HCT116 (cell line): ENCODE results near the gene ZYX. TPM values are rescaled to one million over a fixed set of nuclear protein-coding genes. Genes with fewer than 3 reads are reported as not detected.

Experiments used
- ATAC-seq: fragments of 200-7000 bp; cut with Tn5 transposase; 2 replicates; pipeline ENCODE4 v1.9.1; 2020; ENCODE audit warnings: mild to moderate bottlenecking, moderate library complexity
- BruUV-seq: library from RNA; stranded (reverse); fragments of 400-500 nt; replicated peaks from 2 replicates; lab custom pipeline; 2021; lab: Mats Ljungman, UMichigan
- CTCF ChIA-PET: fragments of 300-600 bp; sonication (Branson Sonifier 250); formaldehyde crosslinking; loops from one replicate; lab custom pipeline; 2021; ENCODE audit warnings: antibody characterized with exemption; lab: Charles Lee
- POLR2A ChIA-PET: fragments of 300-600, 350-600 bp; sonication (Branson Sonifier 250); formaldehyde crosslinking; loops from one replicate; lab custom pipeline; 2021; ENCODE audit warnings: antibody characterized with exemption; lab: Charles Lee
- RAD21 ChIA-PET, 2 experiments: fragments of 300-600 bp; sonication (Branson Sonifier 250); formaldehyde crosslinking; loops; one replicate each; lab custom pipeline; 2023; ENCODE audit warnings: low total read pairs in 2 of 2; ENCODE audit not compliant: uncharacterized antibody in 2 of 2, unreplicated experiment in 2 of 2, low non-redundant PET in 1 of 2; lab: Charles Lee
- DNase-seq: peaks from one replicate; pipeline ENCODE4 v3.0.0-alpha.2; 2010; ENCODE audit warnings: low read depth, low spot score
- H2AFZ ChIP-seq: fragments of 200-600 bp; shearing (Covaris generic), sonication (generic); 2 replicates; pipeline ENCODE4 v1.6.1; 2017; ENCODE audit warnings: low read depth, mixed run types, mixed read lengths, antibody characterized with exemption, low read length; ENCODE audit not compliant: poor library complexity, severe bottlenecking
- H3K27ac ChIP-seq: 2 replicates; pipeline ENCODE4 v1.5.1; 2012; ENCODE audit warnings: low read depth, low read length
- H3K27me3 ChIP-seq: fragments of 200-600 bp; sonication (generic); 2 replicates; pipeline ENCODE4 v1.6.1; 2016; ENCODE audit warnings: mixed run types, low read length, mixed read lengths; ENCODE audit not compliant: insufficient read depth
- H3K36me3 ChIP-seq, 2 experiments: fragments of 200-500 bp in 1 of 2; fragments of 200-600 bp in 1 of 2; sonication (Bioruptor generic) in 1 of 2; sonication (generic) in 1 of 2; 2 replicates each; pipeline versions ENCODE4 v1.5.1 to v1.6.1; 2014 to 2016; ENCODE audit warnings: low read length in 2 of 2, inconsistent platforms in 1 of 2, mixed read lengths in 1 of 2, mixed run types in 1 of 2; ENCODE audit not compliant: insufficient read depth in 2 of 2, control insufficient read depth in 1 of 2
- H3K4me1 ChIP-seq, 2 experiments: fragments of 200-600 bp in 1 of 2; sonication (generic) in 1 of 2; 2 replicates each; pipeline versions ENCODE4 v1.5.1 to v1.6.1; 2012 to 2017; ENCODE audit warnings: low read length in 2 of 2, inconsistent platforms in 1 of 2, mild to moderate bottlenecking in 1 of 2, mixed read lengths in 1 of 2, mixed run types in 1 of 2, moderate library complexity in 1 of 2; ENCODE audit not compliant: insufficient read depth in 2 of 2, control insufficient read depth in 1 of 2
- H3K4me2 ChIP-seq: fragments of 200-600 bp; sonication (generic); 2 replicates; pipeline ENCODE4 v1.6.1; 2017; ENCODE audit warnings: mixed run types, low read length, mixed read lengths
- H3K4me3 ChIP-seq, 2 experiments: fragments of 200-600 bp in 1 of 2; sonication (generic) in 1 of 2; replicated peaks in 1 of 2; 2 replicates each; pipeline ENCODE4 v1.5.1; 2011 to 2016; ENCODE audit warnings: low read length in 2 of 2, control low read depth in 1 of 2, low read depth in 1 of 2, mild to moderate bottlenecking in 1 of 2, mixed read lengths in 1 of 2, mixed run types in 1 of 2
- H3K79me2 ChIP-seq: fragments of 200-600 bp; sonication (generic); 2 replicates; pipeline ENCODE4 v1.6.1; 2017; ENCODE audit warnings: mild to moderate bottlenecking, mixed run types, low read length, moderate library complexity, mixed read lengths; ENCODE audit not compliant: insufficient read depth
- H3K9ac ChIP-seq: fragments of 200-600 bp; sonication (generic); 2 replicates; pipeline ENCODE4 v1.6.1; 2016; ENCODE audit warnings: low read length, mixed read lengths
- H3K9me2 ChIP-seq: fragments of 200-600 bp; sonication (generic), shearing (Covaris generic); 2 replicates; pipeline ENCODE4 v1.6.1; 2017; ENCODE audit warnings: mixed run types, mild to moderate bottlenecking, moderate library complexity; ENCODE audit not compliant: insufficient read depth
- H3K9me3 ChIP-seq, 2 experiments: fragments of 200-500 bp in 1 of 2; fragments of 200-600 bp in 1 of 2; sonication (Bioruptor generic) in 1 of 2; sonication (generic) in 1 of 2; 2 replicates each; pipeline ENCODE4 v1.6.1; 2014 to 2017; ENCODE audit warnings: low read length in 2 of 2, mixed read lengths in 2 of 2, inconsistent platforms in 1 of 2, low read depth in 1 of 2, mild to moderate bottlenecking in 1 of 2, mixed run types in 1 of 2, moderate library complexity in 1 of 2; ENCODE audit not compliant: control insufficient read depth in 1 of 2, insufficient read depth in 1 of 2
- H4K20me1 ChIP-seq: fragments of 200-600 bp; sonication (generic), shearing (Covaris generic); 2 replicates; pipeline ENCODE4 v1.6.1; 2017; ENCODE audit warnings: mixed run types, mild to moderate bottlenecking, moderate library complexity; ENCODE audit not compliant: insufficient read depth
- CBX3 ChIP-seq: IDR thresholded peaks from 2 replicates; pipeline ENCODE4 v1.6.1; 2012; ENCODE audit warnings: low read depth
- EGR1 ChIP-seq: IDR thresholded peaks from 2 replicates; pipeline ENCODE4 v1.6.1; 2012; ENCODE audit warnings: low read depth
- ELF1 ChIP-seq: IDR thresholded peaks from 2 replicates; pipeline ENCODE4 v1.6.1; 2012; ENCODE audit warnings: low read depth, borderline replicate concordance
- EZH2phosphoT487 ChIP-seq: fragments of 200-600 bp; IDR thresholded peaks from 2 replicates; pipeline ENCODE4 v1.6.1; 2018; ENCODE audit warnings: antibody characterized with exemption, borderline replicate concordance
- JUND ChIP-seq: IDR thresholded peaks from 2 replicates; pipeline ENCODE4 v1.6.1; 2012
- POLR2AphosphoS5 ChIP-seq: IDR thresholded peaks from 2 replicates; pipeline ENCODE4 v1.6.1; 2011; ENCODE audit warnings: mild to moderate bottlenecking, low read depth, low read length, moderate library complexity
- RAD21 ChIP-seq: IDR thresholded peaks from 2 replicates; pipeline ENCODE4 v1.6.1; 2012; ENCODE audit warnings: low read depth, mild to moderate bottlenecking
- SIN3A ChIP-seq: IDR thresholded peaks from 2 replicates; pipeline ENCODE4 v1.6.1; 2012; ENCODE audit warnings: low read depth
- SP1 ChIP-seq: IDR thresholded peaks from 2 replicates; pipeline ENCODE4 v1.6.1; 2012; ENCODE audit warnings: low read depth
- TCF7L2 ChIP-seq: IDR thresholded peaks from 2 replicates; pipeline ENCODE4 v1.7.0; 2011; ENCODE audit warnings: borderline replicate concordance, inconsistent platforms; ENCODE audit not compliant: insufficient read depth, insufficient read length; ENCODE audit errors: extremely low read depth
- YY1 ChIP-seq: IDR thresholded peaks from 2 replicates; pipeline ENCODE4 v1.6.1; 2011; ENCODE audit warnings: low read length, low read depth, moderate library complexity, mild to moderate bottlenecking; ENCODE audit not compliant: insufficient replicate concordance; ENCODE audit errors: extremely low read depth
- ZNF274 ChIP-seq: fragments of 200-500 bp; sonication (Bioruptor generic); IDR thresholded peaks from 2 replicates; pipeline ENCODE4 v1.6.1; 2014; ENCODE audit warnings: mild to moderate bottlenecking, low read depth, low read length, inconsistent platforms
- intact Hi-C: fragments of 100-400 bp; cut with micrococcal nuclease; formaldehyde crosslinking; loops from 2 replicates; pipeline ENCODE4 v1.10.0; 2022
- total RNA-seq: library from RNA; stranded (reverse); gene quantifications from one replicate; pipeline ENCODE4 v1.2.1, GENCODE V29; 2021; ENCODE audit not compliant: unreplicated experiment
- TF ChIP-seq, protein P1 (sequence below): IDR thresholded peaks from 2 replicates; pipeline ENCODE4 v1.6.1; 2012
- TF ChIP-seq, protein P2 (sequence below), 3 experiments: fragments of 200-600 bp in 1 of 3; sonication (generic) in 1 of 3; IDR thresholded peaks in 2 of 3; conservative IDR thresholded peaks in 1 of 3; 2 replicates each; pipeline ENCODE4 v1.5.1; 2012 to 2017; ENCODE audit warnings: low read depth in 2 of 3, low read length in 2 of 3, antibody characterized with exemption in 1 of 3, borderline replicate concordance in 1 of 3, control low read depth in 1 of 3, mild to moderate bottlenecking in 1 of 3, mixed read lengths in 1 of 3, mixed run types in 1 of 3, moderate library complexity in 1 of 3; ENCODE audit not compliant: insufficient read depth in 1 of 3
- TF ChIP-seq, protein P3 (sequence below): IDR thresholded peaks from 2 replicates; pipeline ENCODE4 v1.6.1; 2012; ENCODE audit warnings: low read depth
- TF ChIP-seq, protein P4 (sequence below): IDR thresholded peaks from 2 replicates; pipeline ENCODE4 v1.6.1; 2011; ENCODE audit warnings: mild to moderate bottlenecking, low read length, moderate library complexity; ENCODE audit not compliant: insufficient replicate concordance; ENCODE audit errors: extremely low read depth

The ZYX gene
- total RNA-seq, 1 experiment from 2014 or later = 144 TPM

DNA sequence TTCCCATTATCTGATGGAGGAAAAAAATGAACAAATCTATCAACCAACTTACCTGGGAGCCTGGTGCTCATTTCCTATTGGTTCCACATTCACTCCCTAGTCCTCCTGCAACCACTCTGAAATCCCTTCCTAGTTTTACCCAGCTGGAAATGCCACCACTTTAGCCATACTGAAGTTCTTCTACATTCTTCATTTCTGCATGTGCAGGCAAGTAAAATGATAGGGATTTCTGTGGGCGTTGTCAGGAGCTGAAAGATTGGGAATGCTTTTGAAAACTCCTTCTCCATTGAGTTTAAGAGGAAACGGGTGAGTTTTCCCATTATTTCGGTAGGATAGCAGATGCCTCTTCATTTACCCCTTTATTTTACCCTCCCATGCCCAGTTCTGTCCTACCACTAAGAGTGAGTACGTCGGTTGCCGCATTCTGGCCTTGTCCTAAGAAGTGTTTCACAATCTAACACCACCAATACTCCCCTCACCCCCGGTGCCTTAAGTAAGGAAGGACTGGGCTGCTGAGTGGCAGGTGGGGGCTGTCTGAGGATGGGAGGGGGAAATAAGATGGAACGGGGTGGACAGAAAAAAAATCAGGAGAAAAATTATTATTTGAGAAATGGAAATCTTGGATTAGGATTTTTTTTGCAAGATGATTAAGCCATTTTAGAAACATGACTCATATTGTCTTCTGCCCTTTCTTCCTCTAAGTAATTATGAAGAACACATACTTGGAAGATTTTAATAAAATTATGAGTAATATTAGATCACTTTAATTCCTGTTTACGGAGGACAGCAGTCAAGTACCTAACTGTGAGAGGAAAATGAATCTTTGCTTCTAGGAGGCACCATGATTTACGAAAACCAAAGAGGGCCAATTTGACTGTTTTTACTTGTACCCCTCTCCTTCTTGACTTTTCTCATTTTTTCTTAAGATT, 48.9 kb downstream of the ZYX start (continued):
- TF ChIP-seq, protein P1, sequence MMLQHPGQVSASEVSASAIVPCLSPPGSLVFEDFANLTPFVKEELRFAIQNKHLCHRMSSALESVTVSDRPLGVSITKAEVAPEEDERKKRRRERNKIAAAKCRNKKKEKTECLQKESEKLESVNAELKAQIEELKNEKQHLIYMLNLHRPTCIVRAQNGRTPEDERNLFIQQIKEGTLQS = no peak
- TF ChIP-seq EZH2phosphoT487 (no peak), TCF7L2 (no peak)

DNA sequence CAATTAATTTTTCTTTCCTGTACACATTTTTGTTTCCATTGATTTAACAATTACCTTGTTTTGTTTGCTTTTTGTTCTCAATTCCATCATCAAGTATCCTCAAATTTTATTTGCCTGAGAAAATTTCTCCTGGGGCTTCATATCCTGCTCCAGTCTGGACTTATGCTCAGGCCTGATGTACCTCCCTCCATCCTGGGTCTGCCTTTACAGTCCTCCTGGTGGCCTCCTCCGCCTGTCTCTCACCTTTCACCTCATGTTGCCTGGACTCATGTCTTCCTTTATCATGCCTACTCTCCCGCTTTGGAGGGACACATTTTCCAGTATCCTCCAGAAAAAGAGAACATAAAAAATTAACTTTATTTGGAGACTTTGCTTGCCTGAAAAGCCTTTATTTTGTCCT, 50.0 kb downstream of the ZYX start:
- intact Hi-C loops = no loop called here
- Histone ChIP-seq H3K4me1 (peaks cover 0 to 12% of the 10 kb centered on the region in 2 experiments; a peak in 2 of 4 replicates), H3K27ac (no peak overlapping the region), H3K27me3 (no peaks in the 10 kb centered on the region), H2AFZ (no peak overlapping the region), H3K4me3 (no peak overlapping the region), H3K4me2 (no peak overlapping the region), H3K9me3 (no peaks in the 10 kb centered on the region), H3K9me2 (no peaks in the 10 kb centered on the region), H3K36me3 (no peaks in the 10 kb centered on the region), H3K79me2 (no peaks in the 10 kb centered on the region), H3K9ac (no peak overlapping the region), H4K20me1 (no peaks in the 10 kb centered on the region)
- DNase-seq = no peak
- RAD21 ChIA-PET = no interaction called here
- no TSS peak for BruUV-seq
- POLR2A ChIA-PET = no interaction called here
- no peak for ATAC-seq
- CTCF ChIA-PET = no interaction called here
- no peak for TF ChIP-seq JUND
- no peak for TF ChIP-seq ELF1
- no peak for TF ChIP-seq EZH2phosphoT487
- TF ChIP-seq EGR1 = no peak
- TF ChIP-seq, protein P2, sequence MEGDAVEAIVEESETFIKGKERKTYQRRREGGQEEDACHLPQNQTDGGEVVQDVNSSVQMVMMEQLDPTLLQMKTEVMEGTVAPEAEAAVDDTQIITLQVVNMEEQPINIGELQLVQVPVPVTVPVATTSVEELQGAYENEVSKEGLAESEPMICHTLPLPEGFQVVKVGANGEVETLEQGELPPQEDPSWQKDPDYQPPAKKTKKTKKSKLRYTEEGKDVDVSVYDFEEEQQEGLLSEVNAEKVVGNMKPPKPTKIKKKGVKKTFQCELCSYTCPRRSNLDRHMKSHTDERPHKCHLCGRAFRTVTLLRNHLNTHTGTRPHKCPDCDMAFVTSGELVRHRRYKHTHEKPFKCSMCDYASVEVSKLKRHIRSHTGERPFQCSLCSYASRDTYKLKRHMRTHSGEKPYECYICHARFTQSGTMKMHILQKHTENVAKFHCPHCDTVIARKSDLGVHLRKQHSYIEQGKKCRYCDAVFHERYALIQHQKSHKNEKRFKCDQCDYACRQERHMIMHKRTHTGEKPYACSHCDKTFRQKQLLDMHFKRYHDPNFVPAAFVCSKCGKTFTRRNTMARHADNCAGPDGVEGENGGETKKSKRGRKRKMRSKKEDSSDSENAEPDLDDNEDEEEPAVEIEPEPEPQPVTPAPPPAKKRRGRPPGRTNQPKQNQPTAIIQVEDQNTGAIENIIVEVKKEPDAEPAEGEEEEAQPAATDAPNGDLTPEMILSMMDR (IDR thresholded peaks at IDR 0.05 in 2 of 3, conservative IDR thresholded peaks at IDR 0.05 in 1 of 3; ENCODE audit: borderline replicate concordance in 1 of 3, insufficient read depth in 1 of 3, low read depth in 2 of 3, low read length in 2 of 3) = no peak
- TF ChIP-seq, protein P3, sequence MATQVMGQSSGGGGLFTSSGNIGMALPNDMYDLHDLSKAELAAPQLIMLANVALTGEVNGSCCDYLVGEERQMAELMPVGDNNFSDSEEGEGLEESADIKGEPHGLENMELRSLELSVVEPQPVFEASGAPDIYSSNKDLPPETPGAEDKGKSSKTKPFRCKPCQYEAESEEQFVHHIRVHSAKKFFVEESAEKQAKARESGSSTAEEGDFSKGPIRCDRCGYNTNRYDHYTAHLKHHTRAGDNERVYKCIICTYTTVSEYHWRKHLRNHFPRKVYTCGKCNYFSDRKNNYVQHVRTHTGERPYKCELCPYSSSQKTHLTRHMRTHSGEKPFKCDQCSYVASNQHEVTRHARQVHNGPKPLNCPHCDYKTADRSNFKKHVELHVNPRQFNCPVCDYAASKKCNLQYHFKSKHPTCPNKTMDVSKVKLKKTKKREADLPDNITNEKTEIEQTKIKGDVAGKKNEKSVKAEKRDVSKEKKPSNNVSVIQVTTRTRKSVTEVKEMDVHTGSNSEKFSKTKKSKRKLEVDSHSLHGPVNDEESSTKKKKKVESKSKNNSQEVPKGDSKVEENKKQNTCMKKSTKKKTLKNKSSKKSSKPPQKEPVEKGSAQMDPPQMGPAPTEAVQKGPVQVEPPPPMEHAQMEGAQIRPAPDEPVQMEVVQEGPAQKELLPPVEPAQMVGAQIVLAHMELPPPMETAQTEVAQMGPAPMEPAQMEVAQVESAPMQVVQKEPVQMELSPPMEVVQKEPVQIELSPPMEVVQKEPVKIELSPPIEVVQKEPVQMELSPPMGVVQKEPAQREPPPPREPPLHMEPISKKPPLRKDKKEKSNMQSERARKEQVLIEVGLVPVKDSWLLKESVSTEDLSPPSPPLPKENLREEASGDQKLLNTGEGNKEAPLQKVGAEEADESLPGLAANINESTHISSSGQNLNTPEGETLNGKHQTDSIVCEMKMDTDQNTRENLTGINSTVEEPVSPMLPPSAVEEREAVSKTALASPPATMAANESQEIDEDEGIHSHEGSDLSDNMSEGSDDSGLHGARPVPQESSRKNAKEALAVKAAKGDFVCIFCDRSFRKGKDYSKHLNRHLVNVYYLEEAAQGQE = no peak
- no peak for TF ChIP-seq RAD21
- TF ChIP-seq YY1 = no peak
- TF ChIP-seq CBX3 = no peak
- TF ChIP-seq SP1 = no peak
- TF ChIP-seq, protein P4, sequence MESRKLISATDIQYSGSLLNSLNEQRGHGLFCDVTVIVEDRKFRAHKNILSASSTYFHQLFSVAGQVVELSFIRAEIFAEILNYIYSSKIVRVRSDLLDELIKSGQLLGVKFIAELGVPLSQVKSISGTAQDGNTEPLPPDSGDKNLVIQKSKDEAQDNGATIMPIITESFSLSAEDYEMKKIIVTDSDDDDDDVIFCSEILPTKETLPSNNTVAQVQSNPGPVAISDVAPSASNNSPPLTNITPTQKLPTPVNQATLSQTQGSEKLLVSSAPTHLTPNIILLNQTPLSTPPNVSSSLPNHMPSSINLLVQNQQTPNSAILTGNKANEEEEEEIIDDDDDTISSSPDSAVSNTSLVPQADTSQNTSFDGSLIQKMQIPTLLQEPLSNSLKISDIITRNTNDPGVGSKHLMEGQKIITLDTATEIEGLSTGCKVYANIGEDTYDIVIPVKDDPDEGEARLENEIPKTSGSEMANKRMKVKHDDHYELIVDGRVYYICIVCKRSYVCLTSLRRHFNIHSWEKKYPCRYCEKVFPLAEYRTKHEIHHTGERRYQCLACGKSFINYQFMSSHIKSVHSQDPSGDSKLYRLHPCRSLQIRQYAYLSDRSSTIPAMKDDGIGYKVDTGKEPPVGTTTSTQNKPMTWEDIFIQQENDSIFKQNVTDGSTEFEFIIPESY = no peak
- TF ChIP-seq SIN3A = no peak
- TF ChIP-seq ZNF274 = no peak
- TF ChIP-seq POLR2AphosphoS5 = no peak
